ENCODE measurements around the gene PPM1F.

Gene PPM1F

DNA sequence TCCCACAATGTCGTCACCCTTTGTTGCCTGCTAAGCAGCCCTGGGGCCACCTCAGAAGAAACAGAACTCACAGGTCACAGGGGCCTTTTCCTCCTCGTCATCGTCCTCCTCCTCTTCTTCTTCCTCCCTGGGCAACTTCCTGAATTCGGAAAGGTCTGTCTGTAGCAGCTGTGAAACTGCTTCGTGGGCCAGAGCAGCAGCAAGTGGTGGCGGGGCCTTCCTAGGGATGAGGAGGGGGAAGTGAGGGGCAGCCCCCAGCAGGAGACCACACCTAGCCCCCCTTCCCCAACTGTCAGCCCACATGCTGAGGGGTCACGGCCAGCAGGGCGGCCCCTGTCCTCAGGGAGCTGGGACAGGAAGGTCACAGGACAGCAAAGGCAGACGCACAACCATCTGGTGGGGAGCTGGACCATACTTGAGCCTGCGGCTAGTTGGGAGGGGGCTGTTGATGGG, 13.2 kb downstream of the PPM1F start:
- Histone ChIP-seq H2BK15ac (ENCODE audit: low read depth, poor library complexity, severe bottlenecking) (no peak overlapping the region), H3K4me3 (ENCODE audit: insufficient read depth in 1 of 2, low read depth in 1 of 2, low read length in 2 of 2) (peak overlapping the region in 1 of 2 experiments; percentile 79), H3K14ac (ENCODE audit: low read length in 2 of 2) (peak overlapping the region in 1 of 2 experiments; percentile 21), H3K27me3 (ENCODE audit: control insufficient read depth in 1 of 2, insufficient read depth in 1 of 2, low read length in 2 of 2) (no peaks in the 10 kb centered on the region), H3K9ac (ENCODE audit: low read length) (peak overlapping the region; percentile 91), H3K9me3 (ENCODE audit: control insufficient read depth, low read length) (no peaks in the 10 kb centered on the region), H3K4me2 (ENCODE audit: low read length, poor library complexity, severe bottlenecking) (no peak overlapping the region), H3K18ac (ENCODE audit: low read depth in 1 of 2, low read length in 2 of 2) (peak overlapping the region in 1 of 2 experiments; percentile 49), H3K36me3 (ENCODE audit: control insufficient read depth in 1 of 2, insufficient read depth in 2 of 2, low read depth in 1 of 2, low read length in 2 of 2) (peaks cover 45 to 51% of the 10 kb centered on the region in 2 experiments), H3K79me1 (replicated peaks; ENCODE audit: low read length, poor library complexity, severe bottlenecking) (peaks cover 30% of the 10 kb centered on the region), H2AK5ac (ENCODE audit: low read length, severe bottlenecking) (peak overlapping the region; percentile 59), H3K27ac (ENCODE audit: low read length, poor library complexity, severe bottlenecking) (no peak overlapping the region), H3K4ac (ENCODE audit: low read depth in 1 of 2, low read length in 2 of 2) (peak overlapping the region in 1 of 2 experiments; percentile 28), H2AFZ (ENCODE audit: low read depth, low read length) (no peak overlapping the region), H2BK12ac (ENCODE audit: low read length in 2 of 2) (peak overlapping the region in 1 of 2 experiments; percentile 51), H2BK120ac (ENCODE audit: low read depth, low read length) (no peak overlapping the region), H3K23ac (ENCODE audit: low read length in 2 of 2) (no peak overlapping the region), H3K4me1 (ENCODE audit: control insufficient read depth, insufficient read depth, low read depth, low read length) (peaks cover 57% of the 10 kb centered on the region), H4K8ac (ENCODE audit: low read length) (peak overlapping the region; percentile 81), H2BK5ac (ENCODE audit: low read depth, low read length, poor library complexity, severe bottlenecking) (no peak overlapping the region), H4K91ac (ENCODE audit: low read length) (peak overlapping the region; percentile 64)
- WGBS: 77% methylated on average over 8 of the region's 10 CpGs
- no peak for DNase-seq

DNA sequence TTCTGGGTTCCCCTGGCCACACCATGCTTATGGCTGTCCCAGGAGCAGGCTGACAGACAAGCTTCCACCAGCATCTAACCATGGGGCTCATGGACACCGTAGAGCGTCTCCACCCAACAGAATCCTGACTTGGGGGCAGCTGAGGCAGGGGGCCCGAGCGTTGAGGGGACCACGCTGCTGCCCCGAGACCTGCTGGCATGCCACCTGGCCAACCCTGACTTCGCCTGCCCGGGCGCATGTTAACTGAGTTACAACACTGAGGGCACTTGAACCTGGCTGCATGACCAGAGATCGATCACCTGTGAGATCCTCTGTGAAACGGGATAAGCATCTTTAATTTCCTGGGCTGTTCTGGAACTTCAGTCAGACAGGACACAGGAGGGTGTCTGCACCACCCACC, 13.7 kb downstream of the PPM1F start:
- peak overlapping the region; percentile 66 for H4K8ac ChIP-seq (ENCODE audit: low read length)
- H3K9ac ChIP-seq (ENCODE audit: low read length): peak overlapping the region; percentile 91
- peak overlapping the region in 1 of 2 experiments; percentile 5 for H3K18ac ChIP-seq (ENCODE audit: low read depth in 1 of 2, low read length in 2 of 2)
- no peak overlapping the region for H4K91ac ChIP-seq (ENCODE audit: low read length)
- WGBS: 87% methylated on average over 11 of the region's 11 CpGs
- peak overlapping the region in 1 of 2 experiments; percentile 19 for H3K4ac ChIP-seq (ENCODE audit: low read depth in 1 of 2, low read length in 2 of 2)
- H3K27me3 ChIP-seq (ENCODE audit: control insufficient read depth in 1 of 2, insufficient read depth in 1 of 2, low read length in 2 of 2): no peaks in the 10 kb centered on the region
- H2AFZ ChIP-seq (ENCODE audit: low read depth, low read length): no peak overlapping the region
- H3K4me2 ChIP-seq (ENCODE audit: low read length, poor library complexity, severe bottlenecking): no peak overlapping the region
- peak overlapping the region in 1 of 2 experiments; percentile 51 for H2BK12ac ChIP-seq (ENCODE audit: low read length in 2 of 2)
- H3K23ac ChIP-seq (ENCODE audit: low read length in 2 of 2): no peak overlapping the region
- no peak overlapping the region for H2BK120ac ChIP-seq (ENCODE audit: low read depth, low read length)
- H3K14ac ChIP-seq (ENCODE audit: low read length in 2 of 2): peak overlapping the region in 1 of 2 experiments; percentile 18
- H3K27ac ChIP-seq (ENCODE audit: low read length, poor library complexity, severe bottlenecking): no peak overlapping the region
- H3K9me3 ChIP-seq (ENCODE audit: control insufficient read depth, low read length): no peaks in the 10 kb centered on the region
- peak overlapping the region; percentile 59 for H2AK5ac ChIP-seq (ENCODE audit: low read length, severe bottlenecking)
- peaks cover 31% of the 10 kb centered on the region for H3K79me1 ChIP-seq (replicated peaks; ENCODE audit: low read length, poor library complexity, severe bottlenecking)
- no peak overlapping the region for H2BK15ac ChIP-seq (ENCODE audit: low read depth, poor library complexity, severe bottlenecking)
- H3K36me3 ChIP-seq (ENCODE audit: control insufficient read depth in 1 of 2, insufficient read depth in 2 of 2, low read depth in 1 of 2, low read length in 2 of 2): peaks cover 42 to 50% of the 10 kb centered on the region in 2 experiments
- no peak for DNase-seq
- H2BK5ac ChIP-seq (ENCODE audit: low read depth, low read length, poor library complexity, severe bottlenecking): no peak overlapping the region
- peaks cover 51% of the 10 kb centered on the region for H3K4me1 ChIP-seq (ENCODE audit: control insufficient read depth, insufficient read depth, low read depth, low read length)
- peak overlapping the region in 1 of 2 experiments; percentile 79 for H3K4me3 ChIP-seq (ENCODE audit: insufficient read depth in 1 of 2, low read depth in 1 of 2, low read length in 2 of 2)

DNA sequence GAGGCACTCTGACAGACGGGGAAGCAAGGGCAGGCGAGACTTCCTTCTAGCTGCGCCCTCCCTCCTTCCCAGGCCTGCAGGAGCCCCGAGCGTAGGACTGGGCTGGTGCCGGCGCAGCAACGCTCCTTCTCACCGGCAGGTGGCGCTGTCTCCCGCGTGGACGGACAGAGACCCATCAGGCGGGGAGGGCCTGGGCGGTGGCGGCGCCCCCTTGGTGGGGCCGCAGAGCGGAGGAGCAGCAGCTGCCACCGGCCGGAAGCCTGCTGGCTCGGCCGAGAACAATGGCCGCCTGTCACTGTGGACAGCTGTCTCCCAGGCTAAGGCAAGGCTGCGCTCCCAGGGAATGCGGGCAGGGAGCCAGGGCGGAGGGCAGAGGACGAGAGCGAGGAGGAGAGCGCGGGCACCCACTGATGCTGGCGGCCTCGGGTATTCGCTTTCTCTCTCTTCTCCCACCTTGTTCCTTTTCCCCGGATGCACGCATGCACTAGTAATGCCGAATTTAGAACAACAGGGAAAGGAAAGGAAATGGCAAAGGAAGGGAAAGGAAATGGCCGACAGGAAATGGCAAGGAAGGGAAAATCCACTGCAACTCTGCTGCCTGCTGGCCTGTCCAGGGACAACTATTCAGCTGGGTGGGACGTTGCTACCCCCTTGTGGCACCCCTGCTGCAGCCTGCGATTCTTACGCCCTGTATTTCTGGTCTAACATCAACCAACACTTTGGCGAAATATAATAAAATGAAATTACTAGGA, 14.4 kb downstream of the PPM1F start:
- Histone ChIP-seq H2AK5ac (ENCODE audit: low read length, severe bottlenecking) (no peak overlapping the region), H3K4me1 (ENCODE audit: control insufficient read depth, insufficient read depth, low read depth, low read length) (peaks cover 44% of the 10 kb centered on the region), H3K36me3 (ENCODE audit: control insufficient read depth in 1 of 2, insufficient read depth in 2 of 2, low read depth in 1 of 2, low read length in 2 of 2) (peaks cover 47 to 51% of the 10 kb centered on the region in 2 experiments), H4K8ac (ENCODE audit: low read length) (peak overlapping the region; percentile 92), H3K18ac (ENCODE audit: low read depth in 1 of 2, low read length in 2 of 2) (peak overlapping the region; percentile 47 to 98), H3K79me1 (replicated peaks; ENCODE audit: low read length, poor library complexity, severe bottlenecking) (peaks cover 37% of the 10 kb centered on the region), H2BK12ac (ENCODE audit: low read length in 2 of 2) (peak overlapping the region in 1 of 2 experiments; percentile 33), H3K27ac (ENCODE audit: low read length, poor library complexity, severe bottlenecking) (peak overlapping the region; percentile 87), H3K4me3 (ENCODE audit: insufficient read depth in 1 of 2, low read depth in 1 of 2, low read length in 2 of 2) (peak overlapping the region; percentile 59 to 79), H2BK120ac (ENCODE audit: low read depth, low read length) (peak overlapping the region; percentile 5), H3K4ac (ENCODE audit: low read depth in 1 of 2, low read length in 2 of 2) (peak overlapping the region; percentile 70 to 91), H3K4me2 (ENCODE audit: low read length, poor library complexity, severe bottlenecking) (peak overlapping the region; percentile 29), H4K91ac (ENCODE audit: low read length) (peak overlapping the region; percentile 94), H3K14ac (ENCODE audit: low read length in 2 of 2) (peak overlapping the region in 1 of 2 experiments; percentile 69), H3K9ac (ENCODE audit: low read length) (peak overlapping the region; percentile 91), H3K27me3 (ENCODE audit: control insufficient read depth in 1 of 2, insufficient read depth in 1 of 2, low read length in 2 of 2) (no peaks in the 10 kb centered on the region), H3K23ac (ENCODE audit: low read length in 2 of 2) (peak overlapping the region in 1 of 2 experiments; percentile 37), H2BK5ac (ENCODE audit: low read depth, low read length, poor library complexity, severe bottlenecking) (peak overlapping the region; percentile 11), H3K9me3 (ENCODE audit: control insufficient read depth, low read length) (no peaks in the 10 kb centered on the region), H2AFZ (ENCODE audit: low read depth, low read length) (peak overlapping the region; percentile 67), H2BK15ac (ENCODE audit: low read depth, poor library complexity, severe bottlenecking) (no peak overlapping the region)
- DNase-seq: peak; percentile 94
- WGBS: under 1% methylated on average over 33 of the region's 42 CpGs

- 42% methylated on average over 8 of the region's 8 CpGs for WGBS
- H3K79me1 ChIP-seq (replicated peaks; ENCODE audit: low read length, poor library complexity, severe bottlenecking): peaks cover 42% of the 10 kb centered on the region
- peaks cover 52 to 56% of the 10 kb centered on the region in 2 experiments for H3K36me3 ChIP-seq (ENCODE audit: control insufficient read depth in 1 of 2, insufficient read depth in 2 of 2, low read depth in 1 of 2, low read length in 2 of 2)
- peak overlapping the region; percentile 66 for H3K27ac ChIP-seq (ENCODE audit: low read length, poor library complexity, severe bottlenecking)
- H2BK120ac ChIP-seq (ENCODE audit: low read depth, low read length): no peak overlapping the region
- peak overlapping the region in 1 of 2 experiments; percentile 71 for H3K4ac ChIP-seq (ENCODE audit: low read depth in 1 of 2, low read length in 2 of 2)
- peak overlapping the region in 1 of 2 experiments; percentile 62 for H3K18ac ChIP-seq (ENCODE audit: low read depth in 1 of 2, low read length in 2 of 2)
- peak overlapping the region; percentile 91 for H3K9ac ChIP-seq (ENCODE audit: low read length)
- no peak overlapping the region for H3K14ac ChIP-seq (ENCODE audit: low read length in 2 of 2)
- H2BK5ac ChIP-seq (ENCODE audit: low read depth, low read length, poor library complexity, severe bottlenecking): no peak overlapping the region
- H2BK12ac ChIP-seq (ENCODE audit: low read length in 2 of 2): no peak overlapping the region
- peak overlapping the region; percentile 55 for H2AFZ ChIP-seq (ENCODE audit: low read depth, low read length)
- H4K8ac ChIP-seq (ENCODE audit: low read length): peak overlapping the region; percentile 92
- H3K4me1 ChIP-seq (ENCODE audit: control insufficient read depth, insufficient read depth, low read depth, low read length): peaks cover 40% of the 10 kb centered on the region
- H2AK5ac ChIP-seq (ENCODE audit: low read length, severe bottlenecking): no peak overlapping the region
- no peaks in the 10 kb centered on the region for H3K9me3 ChIP-seq (ENCODE audit: control insufficient read depth, low read length)
- peak overlapping the region; percentile 17 for H3K4me2 ChIP-seq (ENCODE audit: low read length, poor library complexity, severe bottlenecking)
- H3K27me3 ChIP-seq (ENCODE audit: control insufficient read depth in 1 of 2, insufficient read depth in 1 of 2, low read length in 2 of 2): no peaks in the 10 kb centered on the region
- no peak overlapping the region for H3K23ac ChIP-seq (ENCODE audit: low read length in 2 of 2)
- peak overlapping the region in 1 of 2 experiments; percentile 79 for H3K4me3 ChIP-seq (ENCODE audit: insufficient read depth in 1 of 2, low read depth in 1 of 2, low read length in 2 of 2)
- DNase-seq: no peak
- H2BK15ac ChIP-seq (ENCODE audit: low read depth, poor library complexity, severe bottlenecking): no peak overlapping the region
- no peak overlapping the region for H4K91ac ChIP-seq (ENCODE audit: low read length)
These were observed 14.9 kb downstream of the PPM1F start for GRCh38 chr22:21937821-21938070.

Data from mesenchymal stem cell (in vitro differentiated cells and primary cell).